GM23248 (cell line): Measurements from ENCODE around the gene KITLG. TPM values are rescaled to one million over a fixed set of nuclear protein-coding genes. Genes with fewer than 3 reads are reported as not detected.

ENCODE experiments used
- DNase-seq: peaks from one replicate; pipeline ENCODE4 v3.0.0-alpha.2; 2015
- H2AFZ ChIP-seq: fragments of 200-600 bp; sonication (generic); 2 replicates; pipeline ENCODE4 v1.6.1; 2016; ENCODE audit warnings: antibody characterized with exemption
- H3F3A ChIP-seq: fragments of 200-600 bp; sonication (generic); 2 replicates; pipeline ENCODE4 v1.6.1; 2016; ENCODE audit warnings: mild to moderate bottlenecking, antibody characterized with exemption, mixed run types; ENCODE audit not compliant: insufficient read depth
- H3K27ac ChIP-seq: fragments of 200-600 bp; sonication (generic); 2 replicates; pipeline ENCODE4 v1.5.1; 2016; ENCODE audit warnings: mild to moderate bottlenecking
- H3K27me3 ChIP-seq: fragments of 200-600 bp; sonication (generic); replicated peaks from 2 replicates; pipeline ENCODE4 v1.6.1; 2016; ENCODE audit warnings: mild to moderate bottlenecking; ENCODE audit not compliant: insufficient read depth
- H3K36me3 ChIP-seq: fragments of 200-600 bp; sonication (generic); 2 replicates; pipeline ENCODE4 v1.6.1; 2016; ENCODE audit warnings: low read depth, mild to moderate bottlenecking
- H3K4me1 ChIP-seq: fragments of 200-600 bp; sonication (generic); 2 replicates; pipeline ENCODE4 v1.6.1; 2016; ENCODE audit warnings: mild to moderate bottlenecking; ENCODE audit not compliant: insufficient read depth
- H3K4me2 ChIP-seq: fragments of 200-600 bp; sonication (generic); one replicate; pipeline ENCODE4 v1.6.1; 2016; ENCODE audit warnings: mild to moderate bottlenecking; ENCODE audit not compliant: unreplicated experiment
- H3K4me3 ChIP-seq: fragments of 200-600 bp; sonication (generic); 2 replicates; pipeline ENCODE4 v1.5.1; 2016; ENCODE audit warnings: mild to moderate bottlenecking
- H3K79me2 ChIP-seq: fragments of 200-600 bp; sonication (generic); 2 replicates; pipeline ENCODE4 v1.6.1; 2016; ENCODE audit warnings: mild to moderate bottlenecking; ENCODE audit not compliant: insufficient read depth
- H3K9ac ChIP-seq: fragments of 200-600 bp; sonication (generic); 2 replicates; pipeline ENCODE4 v1.6.1; 2016; ENCODE audit warnings: mild to moderate bottlenecking
- H3K9me2 ChIP-seq: fragments of 200-600 bp; sonication (generic); 2 replicates; pipeline ENCODE4 v1.6.1; 2016; ENCODE audit warnings: mixed run types, mild to moderate bottlenecking, moderate library complexity; ENCODE audit not compliant: insufficient read depth
- H3K9me3 ChIP-seq: fragments of 200-600 bp; sonication (generic); one replicate; pipeline ENCODE4 v1.6.1; 2017; ENCODE audit warnings: low read depth
- H4K20me1 ChIP-seq: fragments of 200-600 bp; sonication (generic); 2 replicates; pipeline ENCODE4 v1.6.0; 2016; ENCODE audit not compliant: insufficient read depth
- EZH2 ChIP-seq: fragments of 200-600 bp; sonication (generic); IDR thresholded peaks from 2 replicates; pipeline ENCODE4 v1.6.1; 2018; ENCODE audit warnings: antibody characterized with exemption, mild to moderate bottlenecking; ENCODE audit not compliant: insufficient read depth, poor library complexity, severe bottlenecking
- EZH2phosphoT487 ChIP-seq: fragments of 200-600 bp; sonication (generic); IDR thresholded peaks from 2 replicates; pipeline ENCODE4 v1.6.1; 2018; ENCODE audit warnings: antibody characterized with exemption, moderate library complexity, mild to moderate bottlenecking, low read depth; ENCODE audit not compliant: insufficient read depth
- WGBS, 2 experiments: methylation state at CpG; one replicate each; pipeline ENCODE4 v1.1.6; 2015 to 2017; ENCODE audit warnings: low lambda C conversion rate in 2 of 2, low coverage in 1 of 2; ENCODE audit errors: missing lambda C conversion rate in 2 of 2; 5-methylcytosine and 5-hydroxymethylcytosine counted together
- in situ Hi-C: fragments of 300-500 bp; cut with MboI; formaldehyde crosslinking; loops from 2 replicates; pipeline ENCODE4 v1.15.0; 2020
- polyA plus RNA-seq: library from polyadenylated mRNA; unstranded; fragments of >200 nt; fragmentation: Nextera tagmentation; extraction: Ambion mirVana; gene quantifications from 2 replicates; pipeline ENCODE4 v1.2.1, GENCODE V29; 2016
- total RNA-seq: library from RNA; depleted of rRNA; stranded (reverse); fragments of >200 nt; shearing (Covaris generic); gene quantifications from 2 replicates; pipeline ENCODE4 v1.2.3, GENCODE V29; 2014

The KITLG gene
- total and polyA plus RNA-seq, 2 experiments from 2014 or later, result 34.8 to 98.4 TPM

DNA sequence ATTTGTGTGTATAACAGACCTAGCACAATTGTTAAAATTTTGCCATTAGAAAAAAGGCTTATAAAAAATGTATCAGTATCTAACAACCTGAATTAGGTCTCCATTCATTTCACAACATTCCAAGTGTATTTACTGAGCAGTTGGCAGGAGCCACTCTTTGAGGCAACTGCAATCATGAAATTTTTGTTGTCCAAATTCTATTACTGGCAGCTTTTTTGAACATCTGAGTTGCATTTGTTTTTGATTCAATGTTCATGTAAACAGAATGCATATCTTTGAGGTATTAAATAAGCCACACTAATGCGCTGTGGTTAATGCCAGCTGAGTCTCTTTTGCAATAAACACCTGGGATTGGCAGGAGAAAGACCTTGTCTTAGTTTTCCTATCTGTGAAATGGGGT is 8.7 kb downstream of the KITLG start:
- H4K20me1 ChIP-seq, result no peaks in the 10 kb centered on the region
- in situ Hi-C loops, result loop anchor here (10.0 kb wide), 1 partner anchor 417 kb away; no protein-coding TSS in a partner anchor
- no peaks in the 10 kb centered on the region for H3K9me2 ChIP-seq
- no peaks in the 10 kb centered on the region for H3K36me3 ChIP-seq
- TF ChIP-seq EZH2, result no peak
- TF ChIP-seq EZH2phosphoT487, result no peak
- 30 to 41% methylated on average over 1 of the region's 1 CpG for WGBS, 2 experiments
- peak; percentile 59 for DNase-seq
- peaks cover 54% of the 10 kb centered on the region for H3F3A ChIP-seq
- H3K9me3 ChIP-seq, result no peaks in the 10 kb centered on the region
- peaks cover 100% of the 10 kb centered on the region for H3K79me2 ChIP-seq
- H3K9ac ChIP-seq, result no peak overlapping the region
- H3K4me3 ChIP-seq, result no peak overlapping the region
- H2AFZ ChIP-seq, result no peak overlapping the region
- no peak overlapping the region for H3K27ac ChIP-seq
- H3K27me3 ChIP-seq, result no peaks in the 10 kb centered on the region
- peaks cover 89% of the 10 kb centered on the region for H3K4me1 ChIP-seq
- H3K4me2 ChIP-seq, result peak overlapping the region; percentile 34

DNA sequence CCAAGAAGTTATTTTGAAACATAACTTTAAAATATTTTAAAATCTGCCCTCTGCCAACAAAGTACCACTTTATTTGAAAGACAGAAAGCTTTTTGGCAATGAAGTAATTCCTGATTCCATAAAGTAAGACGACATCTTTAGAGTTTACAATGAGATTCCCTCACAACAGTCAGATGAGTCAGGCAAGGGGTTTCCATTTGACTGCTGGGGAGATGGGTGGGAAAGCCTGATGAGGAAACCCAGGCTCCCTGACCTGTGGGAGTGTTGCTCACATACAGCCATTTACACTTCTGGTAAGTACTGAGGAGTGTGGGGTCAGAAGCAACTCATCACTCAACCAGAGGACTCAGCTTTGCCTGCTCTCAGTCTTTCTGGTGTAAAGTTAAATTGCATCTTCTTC is 10.2 kb downstream of the KITLG start:
- H4K20me1 ChIP-seq, result no peaks in the 10 kb centered on the region
- H3K79me2 ChIP-seq, result peaks cover 100% of the 10 kb centered on the region

DNA sequence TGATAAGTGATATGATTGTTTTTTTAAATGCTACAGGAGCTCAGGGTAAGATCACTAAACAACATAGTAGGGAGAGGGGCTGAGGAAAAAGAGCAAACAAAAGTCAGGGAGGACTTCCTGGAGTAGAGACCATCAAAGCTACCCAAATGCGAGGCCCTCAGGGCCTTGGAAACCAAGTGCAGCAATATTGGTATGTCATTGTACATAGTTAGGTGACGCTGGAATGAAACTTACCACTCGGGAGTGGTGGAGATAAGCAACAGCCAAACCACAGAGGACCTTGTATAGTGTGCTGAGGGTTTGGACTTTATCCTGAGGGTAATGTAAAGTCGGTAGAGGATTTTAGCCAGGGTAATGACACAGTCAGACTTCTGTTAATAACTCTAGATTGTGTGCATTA is 13.8 kb downstream of the KITLG start:
- Histone ChIP-seq H2AFZ (no peak overlapping the region), H3K27ac (no peak overlapping the region), H3K4me2 (peak overlapping the region; percentile 22), H3K79me2 (peaks cover 95% of the 10 kb centered on the region), H4K20me1 (no peaks in the 10 kb centered on the region), H3K9me3 (no peaks in the 10 kb centered on the region), H3K36me3 (no peaks in the 10 kb centered on the region), H3K4me3 (no peak overlapping the region), H3K4me1 (peaks cover 77% of the 10 kb centered on the region), H3K9me2 (no peaks in the 10 kb centered on the region), H3K27me3 (no peaks in the 10 kb centered on the region), H3K9ac (no peak overlapping the region), H3F3A (peaks cover 69% of the 10 kb centered on the region)
- in situ Hi-C loops, result no loop called here
- TF ChIP-seq EZH2phosphoT487, result no peak
- TF ChIP-seq EZH2, result no peak
- no peak for DNase-seq
- 87% methylated on average over 4 of the region's 4 CpGs for WGBS, 2 experiments

More for the DNA sequence above, 10.2 kb downstream of the KITLG start:
- TF ChIP-seq EZH2phosphoT487 (no peak), EZH2 (no peak)
- in situ Hi-C loops, result loop anchor here (10.0 kb wide), 1 partner anchor 415 kb away; no protein-coding TSS in a partner anchor
- no peak overlapping the region for H3K4me3 ChIP-seq
- peak overlapping the region; percentile 36 for H3K27ac ChIP-seq
- peaks cover 81% of the 10 kb centered on the region for H3K4me1 ChIP-seq
- no peaks in the 10 kb centered on the region for H3K36me3 ChIP-seq
- peak overlapping the region; percentile 34 for H3K4me2 ChIP-seq
- DNase-seq, result peak; percentile 75
- H3K9me2 ChIP-seq, result no peaks in the 10 kb centered on the region
- peaks cover 55% of the 10 kb centered on the region for H3F3A ChIP-seq
- no peak overlapping the region for H2AFZ ChIP-seq
- no peaks in the 10 kb centered on the region for H3K27me3 ChIP-seq
- H3K9ac ChIP-seq, result no peak overlapping the region
- WGBS, 2 experiments, result 11 to 19% methylated on average over 1 of the region's 1 CpG
- H3K9me3 ChIP-seq, result no peaks in the 10 kb centered on the region

DNA sequence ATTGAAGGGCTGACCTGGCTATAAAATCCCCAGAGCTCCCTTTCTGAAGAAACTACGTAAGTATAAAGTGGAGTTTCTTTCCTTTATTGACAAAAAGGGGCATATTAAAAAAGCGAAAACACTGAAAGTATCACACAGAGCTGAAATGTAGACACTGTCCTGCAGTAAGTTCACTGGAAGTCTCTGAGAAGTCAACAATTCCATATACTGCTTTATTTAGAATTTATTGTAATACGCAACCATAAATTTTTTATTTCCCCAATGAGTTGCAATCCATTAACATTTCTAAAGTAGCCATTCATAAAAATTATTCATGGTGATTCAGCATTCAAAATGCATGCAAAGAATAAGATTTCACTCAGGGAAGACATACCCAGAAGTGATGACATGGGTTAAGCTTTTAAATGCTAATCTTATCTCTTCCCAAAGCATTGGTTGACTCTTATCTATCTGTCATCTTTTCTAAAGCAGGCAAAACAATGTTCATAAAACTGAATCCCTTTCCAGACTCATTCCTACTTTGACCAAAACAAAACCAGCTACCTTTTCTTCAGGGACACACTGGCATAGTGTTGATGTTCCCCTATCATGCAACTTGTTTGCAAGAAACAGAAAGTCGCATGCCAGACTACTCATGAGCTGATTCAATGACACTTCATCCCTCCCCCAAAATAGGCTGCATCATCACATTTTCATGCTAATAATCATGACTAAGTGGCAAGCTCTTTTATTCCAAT is 17.3 kb downstream of the KITLG start:
- peak; percentile 91 for DNase-seq
- peak overlapping the region; percentile 72 for H3K27ac ChIP-seq
- peak overlapping the region; percentile 3; the same call in 1 of the 2 replicates for H3K4me3 ChIP-seq

More for the DNA sequence above, 17.3 kb downstream of the KITLG start:
- peaks cover 55% of the 10 kb centered on the region for H3F3A ChIP-seq
- H3K4me1 ChIP-seq, result peaks cover 60% of the 10 kb centered on the region
- H4K20me1 ChIP-seq, result no peaks in the 10 kb centered on the region
- 58% methylated on average over 4 of the region's 4 CpGs for WGBS, 2 experiments
- no peaks in the 10 kb centered on the region for H3K9me3 ChIP-seq
- H3K9me2 ChIP-seq, result no peaks in the 10 kb centered on the region
- peaks cover 95% of the 10 kb centered on the region for H3K79me2 ChIP-seq
- peak overlapping the region; percentile 20 for H3K9ac ChIP-seq
- no peak overlapping the region for H2AFZ ChIP-seq
- TF ChIP-seq EZH2, result no peak
- TF ChIP-seq EZH2phosphoT487, result peak; percentile 80; the same call in 1 of the 2 replicates
- no peaks in the 10 kb centered on the region for H3K36me3 ChIP-seq
- in situ Hi-C loops, result no loop called here
- H3K27me3 ChIP-seq, result no peaks in the 10 kb centered on the region
- H3K4me2 ChIP-seq, result peak overlapping the region; percentile 31
